HG03139 (cell line): ENCODE data around the gene ESR2.

Experiments
- ATAC-seq: cut with Tn5 transposase; IDR thresholded peaks from one replicate; pipeline ENCODE4 v1.9.1; 2021; ENCODE audit not compliant: unreplicated experiment

The ESR2 gene

GRCh38 chr14:64266239-64266638 lies 27.9 kb downstream of the ESR2 start:
- no peak for ATAC-seq

DNA sequence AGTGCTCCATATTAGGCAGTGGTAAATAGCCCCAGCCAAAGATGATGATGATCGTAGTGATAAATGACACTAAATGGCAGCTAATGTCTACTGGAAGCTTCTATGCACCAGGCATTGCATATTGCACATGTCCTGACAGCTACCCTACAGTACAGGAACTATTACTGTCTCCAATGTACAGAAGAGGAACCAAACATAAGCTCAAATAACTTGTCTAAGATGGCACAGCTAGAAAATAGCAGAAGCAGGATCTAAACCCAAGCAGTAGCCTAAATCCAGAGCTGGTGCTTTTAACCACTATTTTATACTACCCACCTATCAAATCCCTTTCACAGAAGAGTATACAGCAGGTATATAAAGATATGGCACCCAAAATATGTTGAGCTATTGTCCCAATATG lies 28.9 kb downstream of the ESR2 start:
- no peak for ATAC-seq

DNA sequence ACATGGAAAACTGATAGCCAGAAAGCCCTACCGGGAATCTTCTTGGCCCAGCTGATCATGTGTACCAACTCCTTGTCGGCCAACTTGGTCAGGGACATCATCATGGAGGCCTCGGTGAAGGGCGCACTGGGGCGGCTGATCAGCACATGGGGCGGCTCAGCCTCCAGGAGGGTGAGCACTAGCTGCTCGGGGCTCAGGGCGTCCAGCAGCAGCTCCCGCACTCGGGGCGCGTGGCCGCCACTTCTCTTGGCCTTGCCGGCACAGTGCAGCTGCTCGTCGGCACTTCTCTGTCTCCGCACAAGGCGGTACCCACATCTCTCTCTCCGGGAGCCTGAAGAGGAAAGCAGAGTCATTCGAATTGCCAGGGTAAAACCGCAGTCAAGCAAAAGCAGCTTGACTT lies 33.8 kb downstream of the ESR2 start:
- ATAC-seq = no peak

DNA sequence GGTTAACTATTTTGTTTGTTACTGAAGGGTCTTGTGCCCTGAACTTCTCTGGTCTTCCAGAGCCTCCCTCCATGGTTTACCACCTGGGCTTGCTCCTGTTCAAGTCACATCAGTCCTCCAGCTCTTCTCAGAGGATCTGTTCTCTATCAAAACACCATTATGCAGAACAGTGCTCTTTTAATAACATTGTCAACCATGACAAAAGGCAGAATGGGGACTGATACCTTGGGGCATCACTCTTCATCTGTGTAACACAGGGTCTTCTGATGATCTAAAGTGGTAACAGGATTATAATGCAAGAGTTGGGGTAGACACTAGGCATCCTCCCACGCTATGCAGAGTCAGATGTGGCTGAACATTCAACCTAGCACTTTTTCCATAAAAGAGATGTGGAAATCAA lies 38.4 kb downstream of the ESR2 start:
- ATAC-seq = no peak

GRCh38 chr14:64253672-64254071 lies 40.5 kb downstream of the ESR2 start:
- ATAC-seq = no peak

GRCh38 chr14:64249363-64249762 lies 44.8 kb downstream of the ESR2 start:
- ATAC-seq = no peak

DNA sequence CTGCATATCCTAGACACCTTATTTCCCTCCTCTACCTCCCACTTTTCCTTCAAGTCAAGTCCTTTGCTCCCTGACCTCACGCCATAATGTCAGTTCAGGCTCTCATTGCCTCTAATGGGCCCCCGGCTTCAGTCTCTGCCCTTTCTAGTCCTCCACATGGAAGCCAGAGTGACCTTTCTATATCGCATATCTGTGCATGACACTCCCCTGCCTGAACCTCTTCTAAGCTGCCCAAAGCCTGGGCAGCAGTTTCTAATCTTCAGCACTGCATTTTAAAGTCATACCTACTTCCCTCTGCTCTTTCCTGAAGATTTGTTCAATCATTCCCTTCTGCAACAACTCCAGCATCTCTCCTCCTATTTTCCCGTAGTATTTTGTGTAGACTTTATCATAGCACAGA lies 45.5 kb downstream of the ESR2 start:
- ATAC-seq = no peak

GRCh38 chr14:64247195-64247594 lies 47.0 kb downstream of the ESR2 start:
- ATAC-seq = no peak

GRCh38 chr14:64246688-64247087 lies 47.5 kb downstream of the ESR2 start:
- no peak for ATAC-seq

GRCh38 chr14:64245491-64245890 lies 48.7 kb downstream of the ESR2 start:
- no peak for ATAC-seq

DNA sequence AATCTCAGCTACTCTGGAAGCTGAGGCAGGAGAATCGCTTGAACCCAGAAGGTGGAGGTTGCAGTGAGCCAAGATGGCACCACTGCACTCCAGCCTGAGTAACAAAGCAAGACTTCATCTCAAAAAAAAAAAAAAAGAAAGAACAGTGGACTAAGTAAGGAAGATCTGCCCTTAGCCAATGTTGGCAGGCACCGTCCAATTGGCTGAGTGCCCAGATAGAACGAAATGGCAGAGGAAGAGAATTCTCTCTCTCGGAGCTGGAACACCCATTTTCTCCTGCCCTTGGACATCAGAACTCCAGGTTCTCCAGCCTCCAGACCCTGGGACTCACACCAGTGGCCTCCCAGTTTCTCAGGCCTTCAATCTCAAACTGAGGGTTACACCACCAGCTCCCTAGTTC lies 49.9 kb downstream of the ESR2 start:
- ATAC-seq = no peak

- ATAC-seq = no peak
These were observed 55.5 kb downstream of the ESR2 start for GRCh38 chr14:64238631-64239030.

GRCh38 chr14:64238049-64238448 lies 56.1 kb downstream of the ESR2 start:
- ATAC-seq = no peak

- peak; percentile 54 for ATAC-seq
These were observed 58.2 kb downstream of the ESR2 start for GRCh38 chr14:64235652-64236640.

GRCh38 chr14:64234877-64235651 lies 59.1 kb downstream of the ESR2 start:
- ATAC-seq = no peak

- ATAC-seq = no peak
These were observed 60.5 kb downstream of the ESR2 start for GRCh38 chr14:64233531-64234190.

DNA sequence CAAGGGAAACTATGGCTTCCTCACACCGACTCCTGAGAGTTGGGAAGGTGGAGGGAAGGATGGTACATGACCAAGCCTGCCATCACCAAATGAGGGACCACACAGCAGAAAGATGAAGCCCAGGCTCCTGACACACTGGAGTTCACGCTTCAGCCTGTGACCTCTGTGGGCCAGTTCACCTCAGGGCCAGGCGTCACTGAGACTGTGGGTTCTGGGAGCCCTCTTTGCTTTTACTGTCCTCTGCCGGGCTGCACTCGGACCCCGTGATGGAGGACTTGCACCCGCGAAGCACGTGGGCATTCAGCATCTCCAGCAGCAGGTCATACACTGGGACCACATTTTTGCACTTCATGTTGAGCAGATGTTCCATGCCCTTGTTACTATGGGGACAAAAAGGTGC lies 61.2 kb downstream of the ESR2 start:
- no peak for ATAC-seq

DNA sequence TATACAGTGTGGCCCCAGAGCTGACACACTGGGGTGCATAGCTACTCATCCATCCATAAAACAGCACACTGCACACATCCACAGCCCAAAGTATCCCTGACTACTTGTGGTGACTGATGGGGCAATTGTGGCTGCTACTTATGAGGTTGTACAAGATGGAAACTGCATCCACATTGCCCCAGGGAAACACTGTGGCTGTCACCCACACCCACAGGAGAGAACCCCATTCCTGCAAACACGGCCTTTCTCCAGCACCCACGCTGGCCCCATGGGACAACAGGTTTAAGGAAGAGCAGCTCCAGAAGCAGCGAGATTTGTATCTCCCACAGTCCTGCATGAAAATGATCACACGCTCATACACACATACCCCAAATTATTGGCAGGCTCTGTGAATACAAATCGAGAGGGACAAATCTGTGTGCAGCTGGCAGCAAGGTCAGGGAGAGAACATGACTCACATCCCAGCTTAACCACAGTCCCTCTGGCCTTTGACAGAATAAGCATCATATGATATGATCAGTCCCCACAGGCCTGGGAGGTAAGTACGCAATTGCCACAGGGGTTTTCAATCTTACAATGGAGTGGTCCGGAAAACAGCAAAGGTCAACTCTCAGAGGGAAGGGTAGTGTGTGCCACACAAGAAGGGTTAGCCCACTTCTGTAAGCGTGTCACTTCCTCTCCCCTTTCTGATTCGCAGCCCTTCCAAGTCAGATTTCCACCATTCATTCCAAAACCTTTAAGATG lies 61.9 kb downstream of the ESR2 start:
- ATAC-seq = no peak

DNA sequence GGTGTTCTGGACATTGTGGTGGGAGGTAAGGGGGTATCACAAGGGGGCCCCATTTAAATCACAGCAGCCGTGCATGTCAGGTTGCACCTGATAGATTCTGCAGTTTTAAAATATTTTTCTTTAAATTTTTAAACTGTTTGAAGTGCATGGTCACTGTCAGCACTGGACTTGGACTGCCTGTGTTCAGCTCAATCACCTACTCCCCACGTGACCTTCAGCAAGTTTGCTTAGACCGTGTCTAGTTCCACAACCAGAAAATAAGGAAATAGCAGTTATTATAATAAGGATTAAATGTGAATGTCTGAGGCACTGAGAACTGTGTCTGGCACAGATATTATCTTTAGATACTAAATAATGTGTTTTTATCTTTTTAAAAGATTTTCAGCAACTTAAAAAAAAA lies 64.7 kb downstream of the ESR2 start:
- no peak for ATAC-seq

DNA sequence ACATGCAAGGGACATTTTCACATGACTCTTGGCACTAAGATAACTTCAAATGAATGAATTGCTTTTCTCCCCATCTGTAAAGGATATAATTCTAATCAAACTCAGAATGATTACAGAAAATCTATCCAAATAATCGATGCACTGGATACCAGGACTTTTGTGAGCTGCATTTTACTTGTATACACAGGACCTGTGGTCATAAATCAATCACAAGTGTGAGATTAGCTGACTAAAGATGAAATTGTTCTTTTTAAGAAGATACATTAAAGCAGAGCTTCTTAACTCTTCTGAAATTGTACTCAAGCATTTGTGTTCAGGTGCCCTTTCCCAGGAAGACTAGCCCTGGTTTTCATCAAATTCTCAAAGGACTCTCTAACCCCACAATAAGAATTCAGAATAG lies 66.3 kb downstream of the ESR2 start:
- no peak for ATAC-seq
